GM21390 (cell line): Measurements from ENCODE around the gene PTPRCAP.

Experiments used
- ATAC-seq: cut with Tn5 transposase; IDR thresholded peaks from one replicate; pipeline ENCODE4 v1.9.1; 2021; ENCODE audit not compliant: unreplicated experiment

The PTPRCAP gene

GRCh38 chr11:67441731-67442351, 4.4 kb upstream of the PTPRCAP start:
- ATAC-seq: no peak

GRCh38 chr11:67441098-67441563, 3.6 kb upstream of the PTPRCAP start:
- no peak for ATAC-seq

GRCh38 chr11:67440229-67441097, 3.0 kb upstream of the PTPRCAP start:
- ATAC-seq: no peak

GRCh38 chr11:67439321-67440228, 2.1 kb upstream of the PTPRCAP start:
- no peak for ATAC-seq

- ATAC-seq: no peak
Observed at GRCh38 chr11:67438158-67438902, 848 bp upstream of the PTPRCAP start.

- ATAC-seq: no peak
Observed at GRCh38 chr11:67437809-67438157, 301 bp upstream of the PTPRCAP start.

GRCh38 chr11:67436459-67437081, 912 bp downstream of the PTPRCAP start:
- ATAC-seq: no peak

GRCh38 chr11:67435727-67436458, 1.6 kb downstream of the PTPRCAP start:
- ATAC-seq: no peak

GRCh38 chr11:67435031-67435726, 2.3 kb downstream of the PTPRCAP start:
- no peak for ATAC-seq

GRCh38 chr11:67434395-67434881, 3.0 kb downstream of the PTPRCAP start:
- no peak for ATAC-seq

- no peak for ATAC-seq
Observed at GRCh38 chr11:67433536-67434394, 3.7 kb downstream of the PTPRCAP start.

GRCh38 chr11:67432655-67433349, 4.7 kb downstream of the PTPRCAP start:
- ATAC-seq: no peak

GRCh38 chr11:67431346-67432249, 5.9 kb downstream of the PTPRCAP start:
- ATAC-seq: no peak

- no peak for ATAC-seq
Observed at GRCh38 chr11:67429722-67430121, 7.8 kb downstream of the PTPRCAP start.

- no peak for ATAC-seq
Observed at GRCh38 chr11:67429038-67429668, 8.3 kb downstream of the PTPRCAP start.
